Endometrial microvascular endothelial cells (primary cell): ENCODE data around the gene QPRT. TPM values are rescaled to one million over a fixed set of nuclear protein-coding genes. Genes with fewer than 3 reads are reported as not detected.
"Not testable (repeated sequence)": the region's sequence is repeated elsewhere in the genome, so short reads cannot be mapped to it uniquely, and the experiment has no call there.

Experiments used
- in situ Hi-C: cut with HindIII; loops from 2 replicates; pipeline ENCODE4 v1.10.0; 2017; ENCODE audit warnings: low sequenced_read_pairs, low pct_unique_long_range_greater_than_20kb; ENCODE audit errors: inconsistent ontology term
- total RNA-seq: library from RNA; depleted of rRNA; stranded (reverse); fragments of >200 nt; gene quantifications from one replicate; pipeline ENCODE4 v1.2.3, GENCODE V29; 2015; ENCODE audit errors: inconsistent ontology term

The QPRT gene
- total RNA-seq, 1 donor from 2014 or later = not detected

GRCh38 chr16:29737713-29738112, 58.7 kb downstream of the QPRT start:
- in situ Hi-C loops = no loop called here

GRCh38 chr16:29738514-29738913, 59.5 kb downstream of the QPRT start:
- in situ Hi-C loops = no loop called here

- in situ Hi-C loops = not testable (repeated sequence)
These were observed 61.1 kb downstream of the QPRT start for GRCh38 chr16:29739927-29740629.

- in situ Hi-C loops = not testable (repeated sequence)
These were observed 61.6 kb downstream of the QPRT start for GRCh38 chr16:29740630-29741015.

- in situ Hi-C loops = no loop called here
These were observed 63.8 kb downstream of the QPRT start for GRCh38 chr16:29742683-29743275.

GRCh38 chr16:29743475-29743826, 64.5 kb downstream of the QPRT start:
- in situ Hi-C loops = no loop called here

GRCh38 chr16:29743827-29744531, 65.0 kb downstream of the QPRT start:
- in situ Hi-C loops = no loop called here

GRCh38 chr16:29744541-29745101, 65.6 kb downstream of the QPRT start:
- in situ Hi-C loops = no loop called here

GRCh38 chr16:29745121-29745852, 66.3 kb downstream of the QPRT start:
- in situ Hi-C loops = no loop called here

- in situ Hi-C loops = no loop called here
These were observed 66.9 kb downstream of the QPRT start, which contains the start of gene C16orf54 for GRCh38 chr16:29745853-29746345. Gene C16orf54 (minus strand): TSS chr16:29745990. CDS start chr16:29744951, 1,039 bp downstream.

- in situ Hi-C loops = not testable (repeated sequence)
These were observed 67.5 kb downstream of the QPRT start for GRCh38 chr16:29746518-29746917.

Other genes starting within 250 kb of the QPRT start
- 16.1 TPM for gene BOLA2, start 224.8 kb upstream of the QPRT start, total RNA-seq
- 23.5 TPM for gene SLX1B, start 224.6 kb upstream of the QPRT start, total RNA-seq
- gene SULT1A4, start 219.3 kb upstream of the QPRT start, total RNA-seq = 4.7 TPM
- gene NPIPB12, start 172.8 kb upstream of the QPRT start, total RNA-seq = 5.0 TPM
- not detected for gene SPN, start 15.9 kb upstream of the QPRT start, total RNA-seq
- not detected for gene C16orf54, start 66.8 kb downstream of the QPRT start, total RNA-seq
- gene ZG16, start 99.1 kb downstream of the QPRT start, total RNA-seq = not detected
- 98.0 TPM for gene KIF22, start 111.6 kb downstream of the QPRT start, total RNA-seq
- gene MAZ, start 127.3 kb downstream of the QPRT start, total RNA-seq = 179 TPM
- gene PRRT2, start 133.0 kb downstream of the QPRT start, total RNA-seq = not detected
- gene PAGR1, start 137.0 kb downstream of the QPRT start, total RNA-seq = 36.8 TPM
- 416 TPM for gene MVP, start 141.3 kb downstream of the QPRT start, total RNA-seq
- 105 TPM for gene CDIPT, start 184.0 kb downstream of the QPRT start, total RNA-seq
- 0.37 TPM for gene SEZ6L2, start 220.4 kb downstream of the QPRT start, total RNA-seq
- gene ASPHD1, start 221.3 kb downstream of the QPRT start, total RNA-seq = not detected
- 4.2 TPM for gene KCTD13, start 247.0 kb downstream of the QPRT start, total RNA-seq